ENCODE data around the gene GTF2F2.

GRCh38 chr13:45222516-45222915, 102.2 kb downstream of the GTF2F2 start:
- TF ChIP-seq EP300 (IDR thresholded peaks at IDR 0.05) = no peak
- TF ChIP-seq CTCF (IDR thresholded peaks at IDR 0.05) = no peak
